HG02884 (cell line): ENCODE data around the gene GZMH.
"Not testable (repeated sequence)": the region's sequence is repeated elsewhere in the genome, so short reads cannot be mapped to it uniquely, and the experiment has no call there.

Experiments used
- ATAC-seq: cut with Tn5 transposase; IDR thresholded peaks from one replicate; pipeline ENCODE4 v1.9.1; 2021; ENCODE audit warnings: mild to moderate bottlenecking, moderate library complexity; ENCODE audit not compliant: unreplicated experiment

Gene GZMH

GRCh38 chr14:24597403-24597802 is 12.1 kb downstream of the GZMH start:
- ATAC-seq: no peak

- no peak for ATAC-seq
Observed at GRCh38 chr14:24595073-24595808, 14.2 kb downstream of the GZMH start.

- not testable (repeated sequence) for ATAC-seq
Observed at GRCh38 chr14:24591004-24591403, 18.5 kb downstream of the GZMH start.

- not testable (repeated sequence) for ATAC-seq
Observed at GRCh38 chr14:24584402-24584801, 25.1 kb downstream of the GZMH start.

- no peak for ATAC-seq
Observed at GRCh38 chr14:24578558-24578957, 30.9 kb downstream of the GZMH start.

GRCh38 chr14:24576771-24577170 is 32.7 kb downstream of the GZMH start:
- no peak for ATAC-seq

- no peak for ATAC-seq
Observed at GRCh38 chr14:24576182-24576581, 33.3 kb downstream of the GZMH start, which contains the start of gene CTSG. TSS of gene CTSG (minus strand) at chr14:24576250. CDS start at chr14:24576223, 27 bp downstream.

- no peak for ATAC-seq
Observed at GRCh38 chr14:24574206-24574774, 35.2 kb downstream of the GZMH start.

GRCh38 chr14:24566318-24566717 is 43.2 kb downstream of the GZMH start:
- no peak for ATAC-seq

- no peak for ATAC-seq
Observed at GRCh38 chr14:24565766-24566165, 43.7 kb downstream of the GZMH start.

GRCh38 chr14:24563505-24563904 is 46.0 kb downstream of the GZMH start:
- ATAC-seq: no peak

GRCh38 chr14:24556756-24557155 is 52.7 kb downstream of the GZMH start:
- no peak for ATAC-seq
